Activated CD4-positive, alpha-beta T cell treated with anti-CD3 and anti-CD28 coated beads for 1 hour (primary cell): Measurements from ENCODE around the gene JAK1.

ENCODE experiments used
- DNase-seq: peaks from one replicate; pipeline ENCODE4 v3.0.0-alpha.2; 2020

Gene JAK1

DNA sequence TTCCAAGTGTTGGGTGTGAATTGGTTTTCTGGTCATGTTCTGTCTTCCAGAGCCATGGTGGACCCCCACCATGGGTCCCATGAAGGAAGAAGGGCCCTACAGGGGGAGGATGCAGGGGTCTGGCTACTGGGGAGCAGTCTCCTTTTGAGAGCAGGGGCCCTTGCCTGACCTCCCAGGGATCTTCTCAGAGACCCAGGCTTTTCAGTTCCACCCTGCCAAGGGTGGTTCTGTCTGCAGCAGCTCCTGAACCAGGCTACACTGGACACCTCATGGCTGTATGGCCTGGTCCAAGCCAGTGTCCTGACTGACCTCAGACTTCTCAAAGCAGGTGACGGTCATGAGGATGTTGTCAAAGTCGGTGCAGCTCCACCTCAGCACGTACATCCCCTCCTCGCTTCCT, 109.0 kb downstream of the JAK1 start:
- no peak for DNase-seq

DNA sequence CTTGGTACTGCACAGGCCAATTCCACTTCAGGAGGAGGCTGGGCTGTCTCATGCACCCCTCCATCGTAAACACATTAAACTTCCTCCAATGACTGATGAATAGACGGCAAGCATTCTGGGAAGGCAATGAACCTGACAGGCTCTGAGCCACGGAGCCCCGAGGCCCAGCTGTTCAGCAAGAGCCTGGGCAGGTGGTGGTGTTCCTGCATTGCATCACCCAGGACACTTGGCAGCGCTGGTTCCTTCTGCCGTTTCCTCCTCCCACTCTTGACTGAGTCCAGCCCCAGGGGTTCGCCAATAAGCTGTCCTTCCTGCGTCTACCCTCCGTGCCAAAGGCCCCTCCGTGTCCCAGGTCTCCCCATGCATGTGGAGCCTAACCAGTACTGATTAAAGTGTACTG, 109.8 kb downstream of the JAK1 start:
- DNase-seq: no peak

DNA sequence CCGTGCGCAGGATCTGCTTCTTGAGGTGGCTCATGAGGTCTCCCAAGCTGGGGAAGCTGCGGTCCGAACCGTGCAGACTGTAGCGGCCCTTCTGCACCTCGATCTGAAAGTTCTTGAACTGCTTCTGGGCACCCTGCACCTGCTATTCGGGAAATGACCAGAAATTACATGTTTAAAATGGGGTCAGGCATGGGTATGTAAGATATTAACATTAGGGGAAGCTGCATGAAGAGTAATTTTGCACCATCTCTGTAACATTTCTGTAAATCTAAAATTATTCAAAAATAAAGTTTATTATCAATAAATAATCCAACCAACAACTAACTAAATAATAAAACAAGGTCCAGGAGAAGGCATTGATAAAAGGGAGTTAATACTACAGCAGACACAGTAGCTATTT, 110.8 kb downstream of the JAK1 start:
- no peak for DNase-seq

DNA sequence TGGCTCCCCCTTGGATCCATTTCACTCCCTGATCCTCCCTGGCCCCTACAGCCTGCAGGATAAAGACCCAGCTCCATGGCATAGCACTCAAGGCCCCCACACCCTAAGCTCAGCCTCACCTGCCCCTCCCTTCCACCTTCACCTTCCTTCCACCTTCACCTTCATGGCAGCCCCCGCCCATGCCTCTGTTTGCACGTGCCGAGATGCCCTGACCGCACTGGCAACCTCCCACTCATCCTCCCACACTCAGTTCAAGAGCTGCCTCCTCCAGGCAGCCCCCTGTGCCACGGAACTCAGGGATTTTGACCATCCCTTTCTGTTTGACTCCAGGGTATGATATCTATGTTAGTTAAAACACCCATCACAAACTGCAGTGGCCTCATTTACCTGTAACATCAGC, 111.7 kb downstream of the JAK1 start:
- no peak for DNase-seq

DNA sequence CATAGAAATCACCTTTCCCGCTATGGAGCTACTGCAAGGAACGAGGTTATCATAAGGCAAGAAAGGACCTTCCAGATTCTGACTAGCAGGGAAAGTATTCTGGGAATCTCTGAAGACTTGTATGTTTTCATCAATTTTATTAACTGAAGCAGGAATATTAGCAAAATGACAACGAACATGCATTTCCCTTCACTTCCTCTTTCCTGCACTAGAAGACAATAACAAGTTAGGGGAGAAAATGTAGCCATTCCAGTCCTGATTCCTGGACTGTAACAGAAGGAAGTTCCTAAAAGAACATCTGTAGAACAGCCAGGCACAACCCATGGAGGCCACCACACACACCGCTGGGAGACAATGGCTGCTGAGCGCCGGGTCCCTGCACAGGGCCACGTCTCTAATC, 114.7 kb downstream of the JAK1 start:
- DNase-seq: no peak

DNA sequence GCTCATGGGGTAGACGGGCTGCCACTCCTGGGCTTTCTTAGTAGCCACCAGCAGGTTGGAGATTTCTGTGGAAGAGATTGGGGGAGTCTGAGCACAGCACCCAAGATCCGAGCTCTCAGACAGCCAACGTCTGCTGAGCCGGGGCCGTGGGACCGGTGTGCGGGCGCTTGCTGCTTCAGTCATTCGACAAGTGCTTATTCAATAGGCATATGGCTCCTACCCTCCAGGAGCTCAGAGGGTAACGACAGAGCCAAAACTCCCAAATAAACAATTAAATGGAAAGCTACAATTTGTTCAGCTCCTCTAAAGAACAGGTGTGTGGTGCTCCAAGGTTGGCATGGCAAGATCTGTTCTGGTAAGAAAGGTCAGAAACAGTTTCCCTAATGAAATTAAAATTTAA, 115.5 kb downstream of the JAK1 start:
- no peak for DNase-seq

DNA sequence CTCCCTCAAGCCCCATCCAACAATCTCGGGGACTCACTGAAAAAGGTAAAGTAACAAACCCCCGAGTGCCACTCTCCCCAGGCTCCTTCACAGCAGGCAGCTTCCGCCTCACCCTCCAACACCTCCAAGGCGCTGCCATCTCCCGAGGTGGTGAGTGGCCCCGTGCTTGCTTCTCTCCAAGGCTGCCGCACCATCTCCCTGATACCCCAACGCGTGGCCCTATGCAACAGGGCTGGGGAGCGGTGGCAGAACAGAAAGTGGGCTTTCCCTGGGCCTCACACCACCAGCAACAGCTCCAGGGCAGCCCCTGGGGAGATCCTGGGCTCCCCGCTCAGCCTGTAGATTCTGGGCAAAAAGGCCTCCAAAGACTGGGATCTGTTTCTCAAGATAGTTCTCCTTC, 116.4 kb downstream of the JAK1 start:
- DNase-seq: no peak

DNA sequence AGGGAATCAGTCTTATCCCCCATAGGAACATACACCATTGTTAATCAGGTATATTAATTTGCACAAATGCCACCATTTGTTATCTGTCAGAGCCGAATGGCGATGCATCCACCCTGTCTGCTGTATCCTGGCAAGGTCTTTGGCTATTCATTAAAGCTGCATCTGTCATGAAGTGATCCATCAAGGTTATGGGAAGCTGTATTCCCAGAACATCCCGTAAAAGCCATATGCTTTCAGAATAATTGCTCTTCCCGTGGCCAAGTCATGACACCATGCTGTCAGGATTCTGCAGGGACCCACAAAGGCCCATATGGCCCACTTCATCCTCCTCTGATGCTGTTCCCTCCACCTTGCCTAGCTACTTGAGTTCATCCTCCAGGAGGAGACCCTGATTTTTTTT, 117.5 kb downstream of the JAK1 start:
- no peak for DNase-seq

DNA sequence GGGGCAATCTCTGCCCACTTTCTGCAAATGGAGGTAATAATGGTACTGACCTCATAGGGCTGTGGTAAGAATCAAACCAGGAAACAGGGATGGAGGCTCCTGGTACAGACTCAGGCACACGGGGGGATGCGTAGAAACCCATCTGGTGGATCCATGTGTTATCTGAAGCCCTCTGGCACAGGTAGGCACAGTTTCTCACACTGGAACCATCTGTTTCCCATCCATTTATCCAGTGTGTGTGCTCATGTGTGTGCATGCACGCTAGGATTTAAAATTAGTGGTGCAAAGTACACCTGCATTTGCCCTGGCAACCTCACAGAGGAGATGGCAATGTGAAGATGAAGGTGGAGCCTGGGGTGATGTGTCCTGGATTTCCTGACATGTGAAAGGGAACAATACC, 118.2 kb downstream of the JAK1 start:
- no peak for DNase-seq

DNA sequence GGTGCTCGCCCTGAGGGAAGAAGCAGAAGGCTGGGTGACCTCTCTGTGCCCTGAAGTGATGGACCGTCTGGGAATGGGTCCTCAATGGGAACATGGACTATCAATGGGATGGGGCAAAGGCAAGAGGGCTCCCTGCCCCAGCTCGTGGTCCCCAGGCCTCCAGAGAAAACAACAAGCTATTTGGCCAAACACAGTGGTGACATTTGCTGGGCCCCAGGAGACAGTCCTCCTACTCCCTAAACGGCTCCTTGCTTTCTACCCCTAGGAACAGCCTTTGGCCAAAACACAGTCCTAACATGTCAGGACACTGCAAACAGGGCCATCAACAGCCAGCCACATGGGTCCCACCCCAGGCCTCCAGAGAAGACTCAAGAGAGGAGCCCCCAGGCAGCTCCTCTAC, 118.7 kb downstream of the JAK1 start:
- DNase-seq: no peak

DNA sequence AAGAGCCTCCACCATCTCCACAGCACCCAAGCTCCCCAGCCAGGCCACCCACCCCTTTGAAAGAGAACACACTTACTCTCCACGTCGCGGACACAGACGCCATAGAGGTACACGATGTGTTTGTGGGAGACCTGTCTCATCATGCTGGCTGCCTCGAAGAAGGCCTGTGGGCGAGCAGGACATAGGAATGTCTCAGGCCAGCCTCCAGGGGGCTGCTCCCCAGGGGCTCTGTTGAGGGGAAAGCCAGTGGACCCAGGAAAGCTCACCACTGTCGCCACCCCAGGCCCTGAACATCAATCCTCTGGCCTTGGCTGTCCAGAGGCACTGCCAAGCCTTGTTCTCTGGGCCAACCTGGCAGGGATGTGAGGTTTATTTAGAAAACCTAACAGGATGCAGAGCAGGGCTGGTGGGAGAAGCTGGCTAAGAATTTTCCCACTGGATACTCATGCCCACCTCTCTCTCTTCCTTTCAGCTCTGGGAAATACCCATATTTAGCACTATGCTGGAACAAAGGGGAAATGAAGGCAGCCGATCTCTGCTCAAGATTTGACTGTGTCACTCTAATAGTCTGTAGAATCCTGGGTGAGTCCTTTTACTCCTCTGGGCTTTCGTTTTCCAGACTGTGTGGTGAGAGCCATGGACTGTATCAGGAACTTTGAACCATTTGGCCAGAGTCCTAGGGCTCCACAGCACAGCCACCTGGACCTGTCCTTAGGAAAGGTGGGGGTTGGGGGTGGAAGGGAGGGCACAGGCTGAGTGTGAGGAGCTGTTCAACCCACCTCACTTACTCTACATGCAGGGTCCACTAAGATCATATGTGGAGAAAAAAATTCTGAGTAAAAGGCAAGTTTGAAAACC, 119.5 kb downstream of the JAK1 start:
- DNase-seq: no peak

DNA sequence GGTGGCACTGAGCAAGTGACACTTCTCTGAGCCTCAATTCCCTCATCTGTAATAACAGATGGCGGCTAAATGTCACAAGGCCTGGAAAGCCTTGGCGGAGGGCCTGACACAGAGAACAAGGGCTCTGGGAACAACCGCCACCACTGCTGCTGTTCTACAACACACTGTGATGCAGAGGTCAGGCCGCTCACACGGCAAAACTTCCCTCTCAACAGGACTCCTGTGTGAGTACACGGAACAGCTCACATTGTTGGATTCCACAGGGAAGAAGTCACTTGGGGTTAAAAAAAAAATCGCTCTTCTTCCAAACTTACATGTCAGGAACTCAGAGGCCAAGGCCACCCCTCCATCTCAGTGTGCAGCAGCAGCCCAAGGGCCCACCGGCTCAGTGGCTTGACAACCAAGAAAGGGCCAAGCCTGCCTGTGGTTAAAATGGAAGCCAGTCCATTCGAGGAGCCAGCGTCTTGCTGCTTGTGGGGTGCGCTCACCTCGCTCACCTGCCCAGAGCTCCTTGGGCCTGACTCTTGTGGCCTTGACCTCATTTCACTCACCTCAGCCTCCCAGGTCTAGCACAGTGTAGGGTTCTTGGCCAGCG, 120.4 kb downstream of the JAK1 start:
- DNase-seq: no peak

DNA sequence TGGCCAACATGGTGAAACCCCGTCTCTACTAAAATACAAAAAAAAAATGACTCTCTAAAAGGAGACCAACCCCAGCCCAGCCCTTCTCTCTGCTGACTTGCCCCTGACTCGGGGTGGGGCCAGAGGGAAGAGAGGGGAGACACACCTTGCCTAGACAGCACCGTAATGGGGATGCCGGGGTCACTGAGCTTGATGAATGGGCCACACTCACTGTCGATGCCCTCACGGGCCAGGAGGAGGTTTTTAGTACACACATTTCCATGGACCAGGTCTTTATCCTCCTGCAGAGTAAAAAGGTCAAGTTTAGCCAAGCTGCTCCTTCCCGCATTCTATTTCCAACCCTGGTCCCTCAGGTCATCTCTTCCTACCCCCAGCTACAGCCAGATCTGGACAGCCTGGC, 121.7 kb downstream of the JAK1 start:
- DNase-seq: no peak

DNA sequence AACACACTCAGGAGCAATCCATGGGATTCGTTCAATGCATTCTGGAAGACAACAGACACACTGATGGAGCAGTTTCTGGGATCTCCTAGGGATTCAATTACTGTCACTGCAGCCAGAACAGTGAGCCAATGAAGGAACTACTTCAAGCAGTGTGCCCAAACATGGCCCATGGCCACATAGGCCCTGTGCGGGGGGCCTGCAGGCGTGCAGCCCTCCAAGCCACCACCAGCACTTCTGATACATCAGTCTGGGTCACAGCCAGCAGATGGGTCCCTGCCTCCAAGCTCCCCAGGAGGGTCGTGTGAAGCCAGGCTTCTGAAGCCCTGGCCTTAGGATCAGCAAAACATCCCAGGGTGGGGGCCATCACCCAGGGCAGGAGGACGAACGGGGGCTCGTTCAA, 122.2 kb downstream of the JAK1 start:
- DNase-seq: no peak

DNA sequence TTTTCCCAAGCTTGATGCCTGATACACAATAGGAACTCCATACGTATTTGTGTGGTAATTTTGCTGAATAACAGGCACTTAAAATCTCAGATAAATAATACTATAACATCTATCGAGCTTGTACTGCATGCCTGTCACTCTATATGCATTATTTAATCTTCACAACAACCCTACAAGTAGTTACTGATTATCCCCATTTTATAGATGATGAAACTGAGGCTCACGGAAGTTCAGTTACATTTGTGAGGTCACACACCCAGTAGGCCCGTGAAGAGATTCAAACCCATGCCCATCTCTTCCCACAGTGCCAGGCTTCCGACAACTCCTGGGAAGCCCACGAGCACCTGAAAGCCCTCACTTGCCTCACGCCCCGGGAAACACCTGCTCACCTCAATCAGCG, 122.7 kb downstream of the JAK1 start:
- no peak for DNase-seq

DNA sequence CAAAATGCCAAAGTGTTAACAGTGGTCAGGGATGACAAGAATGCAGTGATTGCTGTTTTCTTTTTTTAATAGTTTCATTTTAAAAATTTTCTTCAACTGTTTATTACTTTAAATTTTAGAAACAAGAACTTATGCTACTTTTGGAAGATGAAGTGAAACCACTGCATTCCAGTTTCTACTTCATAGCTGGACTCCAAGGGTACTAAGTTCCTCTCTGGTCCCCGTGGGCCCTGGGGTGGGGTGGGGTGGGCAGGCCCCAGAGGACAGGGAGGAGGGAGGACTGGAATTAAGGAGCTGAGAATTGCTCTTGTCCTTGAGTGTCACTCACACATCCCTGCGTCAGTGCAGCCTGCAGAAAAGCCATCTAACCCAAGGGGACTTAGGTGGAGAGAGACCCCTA, 124.1 kb downstream of the JAK1 start:
- DNase-seq: no peak

DNA sequence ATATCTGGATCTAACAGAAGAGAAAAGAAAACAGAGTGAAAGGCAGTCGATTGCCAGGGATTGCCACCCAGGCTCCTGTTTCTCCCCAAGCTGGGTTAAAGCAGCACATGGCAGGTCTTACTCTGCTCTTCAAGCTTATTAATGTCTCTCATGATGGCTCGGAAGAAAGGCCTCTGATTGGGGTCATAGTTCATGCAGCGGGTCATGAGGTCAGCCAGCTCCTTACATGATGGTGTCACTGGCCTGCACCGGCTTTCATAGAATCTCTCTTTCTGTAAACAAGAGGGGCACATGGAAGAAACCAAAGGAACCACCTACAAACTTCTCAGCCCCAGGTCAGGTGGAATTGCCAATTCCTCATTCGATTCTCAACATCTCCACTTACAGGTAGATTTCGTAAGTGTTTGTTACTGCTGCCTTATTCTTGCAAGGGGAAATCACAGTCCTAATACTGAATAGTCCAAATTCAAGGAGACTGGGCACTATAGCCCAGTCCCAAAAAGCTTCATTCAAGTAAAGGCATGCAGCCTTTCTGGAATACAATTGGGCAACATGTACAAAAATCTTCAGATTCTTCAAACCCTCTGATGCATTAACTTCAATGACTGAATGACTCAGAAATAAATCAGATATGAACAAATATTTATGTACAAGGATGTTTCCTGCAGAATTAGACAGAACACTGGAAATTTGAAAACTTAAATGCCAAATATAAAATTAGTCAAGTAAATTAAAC, 124.9 kb downstream of the JAK1 start:
- no peak for DNase-seq

DNA sequence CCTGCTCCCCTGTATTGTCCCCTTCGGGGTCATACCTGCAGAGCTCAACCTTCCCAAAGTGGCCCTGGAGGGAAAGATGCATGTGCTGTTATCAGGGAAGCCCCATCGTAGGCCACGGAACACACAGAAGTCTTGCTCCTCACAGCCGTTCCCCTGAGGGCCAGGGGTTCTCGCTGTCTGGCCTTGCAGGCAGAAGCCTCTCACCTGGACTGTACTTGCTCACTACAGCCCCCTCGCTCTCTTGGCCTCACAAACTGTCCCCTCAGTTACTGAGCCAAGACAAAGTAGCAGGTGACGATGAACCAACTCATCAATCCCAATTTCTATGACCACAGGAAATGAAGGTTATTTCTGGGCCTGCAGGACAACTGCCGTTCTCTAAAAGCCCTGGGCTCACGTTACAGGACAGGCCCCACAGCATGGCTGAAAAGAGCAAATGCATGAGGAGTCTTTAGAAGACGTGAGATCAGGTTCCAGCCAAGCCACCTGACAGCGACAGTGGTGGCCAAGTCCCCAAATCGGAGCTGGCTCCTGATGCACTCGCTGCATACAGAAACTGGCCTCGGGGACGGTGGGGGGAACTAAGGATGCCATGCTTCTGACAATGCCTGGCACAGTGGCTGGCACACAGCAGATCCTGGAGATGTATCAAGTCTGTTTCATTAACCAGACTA, 126.5 kb downstream of the JAK1 start:
- no peak for DNase-seq

DNA sequence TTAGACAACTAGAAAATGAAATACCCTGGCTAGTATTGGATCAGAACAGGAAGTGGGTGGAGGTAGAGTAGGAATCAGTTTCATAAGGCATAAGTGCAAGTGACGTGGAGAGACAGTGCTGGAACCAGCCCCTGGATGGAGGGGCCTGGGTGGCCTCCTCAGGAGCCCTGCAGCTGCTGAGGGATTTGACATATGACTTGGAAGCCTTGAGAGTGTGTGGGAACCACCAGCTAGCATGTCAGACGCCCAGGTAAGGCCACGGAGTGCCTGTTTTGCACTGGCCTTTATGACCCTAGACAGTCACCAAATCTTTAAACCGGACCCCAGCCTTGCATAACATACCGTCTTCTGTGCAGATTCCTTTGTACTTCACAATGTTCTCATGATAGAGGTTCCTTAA, 127.1 kb downstream of the JAK1 start:
- DNase-seq: no peak

DNA sequence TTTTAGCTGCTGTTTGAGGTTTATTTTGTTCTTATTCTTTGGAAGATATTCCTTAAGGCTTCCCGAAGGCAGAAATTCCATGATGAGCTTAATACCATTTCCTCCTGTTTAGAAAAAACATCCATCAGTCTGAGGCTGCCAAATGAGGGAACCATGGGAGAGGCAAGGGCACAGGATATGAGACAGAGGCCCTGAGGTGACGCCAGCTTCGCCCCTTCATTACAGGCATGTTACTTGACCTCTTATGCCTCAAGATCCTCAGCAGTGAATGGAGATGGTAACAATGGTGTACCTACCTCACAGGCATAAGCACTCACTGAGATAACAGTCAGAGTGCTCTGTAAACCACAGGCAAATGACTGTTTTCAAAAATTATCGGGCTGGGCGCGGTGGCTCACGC, 127.9 kb downstream of the JAK1 start:
- no peak for DNase-seq

DNA sequence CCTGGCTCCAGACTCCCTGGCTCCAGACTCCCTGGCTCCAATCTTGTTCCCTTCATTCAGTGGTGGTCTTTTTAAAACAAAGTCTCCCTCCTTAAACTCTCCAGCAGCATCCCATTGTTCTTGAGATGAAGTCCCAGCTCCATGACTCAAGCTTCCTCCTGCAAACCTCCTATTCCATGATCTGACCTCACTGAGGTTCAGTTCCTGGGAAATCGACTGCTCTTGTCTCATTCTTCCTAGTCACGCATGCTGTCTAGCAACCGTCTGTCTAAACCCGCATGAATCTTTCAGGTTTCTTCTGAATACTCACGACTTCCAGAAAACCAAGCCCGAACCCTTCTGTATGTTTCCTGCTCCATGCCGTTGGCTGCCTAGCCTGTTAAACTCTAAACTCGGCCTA, 129.5 kb downstream of the JAK1 start:
- DNase-seq: no peak

DNA sequence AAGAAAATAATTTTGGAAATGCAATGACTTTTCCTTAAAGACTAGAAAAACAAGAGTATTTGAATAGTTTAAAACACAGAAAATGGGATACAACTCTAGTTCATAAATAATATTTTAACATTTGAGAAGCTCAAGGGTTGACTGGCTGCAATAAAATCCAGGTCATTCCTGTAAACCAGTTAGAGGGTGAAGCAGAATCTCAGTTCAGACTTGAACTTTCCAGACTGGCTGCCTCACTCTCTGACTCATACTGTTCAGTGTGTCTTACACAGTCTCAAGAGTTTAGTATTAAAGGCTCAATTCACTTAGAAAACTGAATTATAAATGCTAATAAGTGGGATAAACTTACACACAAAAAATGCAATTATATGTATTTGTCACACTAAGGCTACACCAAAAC, 131.6 kb downstream of the JAK1 start:
- DNase-seq: no peak

DNA sequence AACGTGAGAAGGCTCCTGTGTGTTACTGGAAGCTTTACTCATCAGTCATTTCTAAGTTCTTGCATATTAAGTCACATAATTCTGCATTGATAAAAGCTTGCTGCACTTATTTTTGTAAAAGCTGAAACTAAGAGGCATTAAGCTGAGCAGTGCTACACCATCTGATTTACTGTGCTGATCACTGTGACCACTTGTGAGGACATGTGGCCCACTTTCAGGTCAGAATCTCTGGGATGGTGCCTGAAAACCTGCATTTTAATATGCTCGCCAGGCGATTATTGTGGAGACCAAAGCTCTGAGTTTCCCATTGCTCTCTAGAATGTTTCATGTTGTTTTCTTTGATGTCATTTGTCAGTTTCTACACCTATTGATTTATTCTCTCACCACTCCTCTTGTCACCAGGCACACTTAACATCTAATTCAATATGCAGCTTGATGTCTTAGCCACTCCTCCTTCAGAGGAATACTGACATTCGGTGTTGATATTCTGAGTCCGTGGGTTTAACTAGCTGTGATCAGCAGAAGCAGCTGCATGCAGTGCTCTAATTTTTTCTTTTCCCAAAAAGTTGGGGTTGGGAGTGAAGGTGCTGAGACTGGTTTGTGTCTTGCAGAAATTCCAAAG, 136.2 kb downstream of the JAK1 start:
- no peak for DNase-seq
